IPS DF 4.7 (cell line): ENCODE results near the gene RPP30.
"Not testable (repeated sequence)": the region's sequence is repeated elsewhere in the genome, so short reads cannot be mapped to it uniquely, and the experiment has no call there.

ENCODE experiments used
- DNase-seq: peaks from one replicate; pipeline ENCODE4 v3.0.0-alpha.2; 2013; ENCODE audit warnings: low spot score; ENCODE audit errors: extremely low read depth

RPP30 gene

GRCh38 chr10:90871279-90871765 lies 452 bp upstream of the RPP30 start:
- DNase-seq, result peak; percentile 86

GRCh38 chr10:90872648-90873020 lies 860 bp downstream of the RPP30 start:
- no peak for DNase-seq

GRCh38 chr10:90879062-90879461 lies 7.3 kb downstream of the RPP30 start:
- DNase-seq, result no peak

GRCh38 chr10:90880059-90880719 lies 8.4 kb downstream of the RPP30 start:
- DNase-seq, result not testable (repeated sequence)

- no peak for DNase-seq
These were observed 12.7 kb downstream of the RPP30 start for GRCh38 chr10:90884431-90884830.

- DNase-seq, result no peak
These were observed 13.4 kb downstream of the RPP30 start for GRCh38 chr10:90885176-90885575.

- DNase-seq, result no peak
These were observed 15.8 kb downstream of the RPP30 start for GRCh38 chr10:90887555-90887954.

- no peak for DNase-seq
These were observed 16.6 kb downstream of the RPP30 start for GRCh38 chr10:90888387-90888786.

GRCh38 chr10:90889636-90890035 lies 17.9 kb downstream of the RPP30 start:
- no peak for DNase-seq

- no peak for DNase-seq
These were observed 18.6 kb downstream of the RPP30 start for GRCh38 chr10:90890347-90890746.

GRCh38 chr10:90893190-90893589 lies 21.4 kb downstream of the RPP30 start:
- DNase-seq, result no peak

GRCh38 chr10:90896916-90897315 lies 25.1 kb downstream of the RPP30 start:
- DNase-seq, result not testable (repeated sequence)

- DNase-seq, result no peak
These were observed 34.2 kb downstream of the RPP30 start for GRCh38 chr10:90905925-90906324.

GRCh38 chr10:90906596-90906995 lies 34.8 kb downstream of the RPP30 start:
- no peak for DNase-seq

- DNase-seq, result no peak
These were observed 39.6 kb downstream of the RPP30 start for GRCh38 chr10:90911133-90912051.

- DNase-seq, result no peak
These were observed 40.4 kb downstream of the RPP30 start for GRCh38 chr10:90912174-90912573.

GRCh38 chr10:90912854-90913479 lies 41.2 kb downstream of the RPP30 start:
- DNase-seq, result no peak

GRCh38 chr10:90913774-90914420 lies 42.1 kb downstream of the RPP30 start:
- no peak for DNase-seq

GRCh38 chr10:90914992-90915765 lies 43.4 kb downstream of the RPP30 start:
- DNase-seq, result no peak

GRCh38 chr10:90915766-90916075 lies 43.9 kb downstream of the RPP30 start:
- DNase-seq, result no peak
